Thoracic aorta (tissue), 2 donors: ENCODE data around the gene DCC. TPM values are rescaled to one million over a fixed set of nuclear protein-coding genes. Genes with fewer than 3 reads are reported as not detected.

Experiments
- ATAC-seq: fragments of 150-250 bp; one replicate; pipeline ENCODE4 v1.8.0; 2017; ENCODE audit warnings: low read depth; ENCODE audit not compliant: insufficient number of reproducible peaks, low FRiP score
- DNase-seq: peaks from one replicate; pipeline ENCODE4 v3.0.0-alpha.2; 2020; ENCODE audit warnings: low spot score
- H3K27ac ChIP-seq, 2 donors: fragments of 200-600 bp; sonication (generic); 1 replicate in 1 of 2; 2 replicates in 1 of 2; pipeline ENCODE4 v1.5.1; 2016; ENCODE audit warnings: mild to moderate bottlenecking in 2 of 2, moderate library complexity in 2 of 2
- H3K27me3 ChIP-seq: fragments of 200-600 bp; sonication (generic); replicated peaks from 2 replicates; pipeline ENCODE4 v1.6.0; 2016; ENCODE audit warnings: mild to moderate bottlenecking; ENCODE audit not compliant: insufficient read depth
- H3K36me3 ChIP-seq: fragments of 200-600 bp; sonication (generic); one replicate; pipeline ENCODE4 v1.5.1; 2016
- H3K4me1 ChIP-seq, 2 donors: fragments of 200-600 bp; sonication (generic); 1 replicate in 1 of 2; 2 replicates in 1 of 2; pipeline versions ENCODE4 v1.5.1 to v1.6.0; 2016; ENCODE audit warnings: low read depth in 2 of 2, mild to moderate bottlenecking in 1 of 2; ENCODE audit not compliant: control insufficient read depth in 1 of 2
- H3K4me3 ChIP-seq: fragments of 200-600 bp; sonication (generic); 2 replicates; pipeline ENCODE4 v1.5.1; 2016; ENCODE audit warnings: mild to moderate bottlenecking
- H3K9me3 ChIP-seq: fragments of 200-600 bp; sonication (generic); 2 replicates; pipeline ENCODE4 v1.5.1; 2016
- CTCF ChIP-seq: fragments of 200-600 bp; sonication (generic); IDR thresholded peaks from one replicate; pipeline ENCODE4 v1.5.1; 2019; ENCODE audit warnings: antibody characterized with exemption
- total RNA-seq, 2 donors: library from RNA; depleted of rRNA; stranded (reverse); fragments of >200 nt; gene quantifications; one replicate each; pipeline versions ENCODE4 v1.1.0 to v1.2.3, GENCODE V29; 2016

Gene DCC
- total RNA-seq, 2 donors from 2014 or later, result not detected

GRCh38 chr18:52894801-52895200, 554.8 kb downstream of the DCC start:
- Histone ChIP-seq H3K9me3 (no peaks in the 10 kb centered on the region), H3K4me1 (no peaks in the 10 kb centered on the region), H3K36me3 (no peaks in the 10 kb centered on the region), H3K27me3 (no peaks in the 10 kb centered on the region), H3K27ac (no peak overlapping the region), H3K4me3 (no peak overlapping the region)
- no peak for TF ChIP-seq CTCF
- no peak for ATAC-seq
- no peak for DNase-seq

DNA sequence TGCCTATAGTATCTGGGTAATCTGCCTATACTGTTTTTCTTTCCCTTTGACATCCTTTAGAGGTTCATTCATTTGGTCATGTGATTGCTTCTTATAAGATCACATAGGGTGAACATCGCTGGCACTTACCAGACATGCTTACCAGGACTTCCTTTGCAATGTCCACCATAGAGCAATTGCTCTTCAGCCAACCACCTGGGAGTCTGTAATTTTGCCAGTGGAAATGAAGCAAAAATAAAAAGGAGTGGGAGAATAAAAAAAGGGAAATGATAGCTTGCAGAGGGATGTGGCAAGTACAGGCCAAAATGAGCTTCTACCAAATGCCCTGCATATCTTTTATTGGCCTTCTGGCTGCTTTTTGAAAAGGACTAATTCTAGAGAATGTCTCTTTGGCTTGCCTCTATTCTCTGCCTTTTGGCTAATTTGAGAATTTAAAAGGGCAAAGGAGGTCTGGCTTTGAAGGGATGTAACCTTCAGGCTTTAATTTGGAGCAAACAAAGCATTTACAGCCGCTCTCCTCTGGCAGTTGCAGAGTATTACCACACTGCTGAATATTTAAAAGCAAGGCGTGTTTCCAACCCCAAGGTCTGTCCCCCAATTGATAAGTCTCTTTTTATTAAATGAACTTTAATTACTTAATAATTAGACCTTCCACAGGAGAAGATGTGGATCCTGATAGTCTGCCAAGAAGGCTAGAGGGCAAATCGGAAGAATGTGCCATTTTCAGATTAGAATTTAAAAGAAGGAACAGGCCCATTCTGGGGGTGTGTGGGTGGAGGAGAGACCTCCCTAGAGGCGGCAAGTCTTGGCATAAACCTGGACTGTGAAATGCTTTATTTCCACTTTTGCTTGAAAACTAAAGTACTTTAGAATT, 557.9 kb downstream of the DCC start:
- DNase-seq, result no peak
- no peaks in the 10 kb centered on the region for H3K4me1 ChIP-seq
- TF ChIP-seq CTCF, result no peak
- no peaks in the 10 kb centered on the region for H3K27me3 ChIP-seq
- no peak for ATAC-seq
- no peaks in the 10 kb centered on the region for H3K36me3 ChIP-seq
- no peaks in the 10 kb centered on the region for H3K9me3 ChIP-seq
- H3K4me3 ChIP-seq, result no peak overlapping the region
- H3K27ac ChIP-seq, result no peak overlapping the region

GRCh38 chr18:52898485-52899058, 558.6 kb downstream of the DCC start:
- no peaks in the 10 kb centered on the region for H3K36me3 ChIP-seq
- no peak for DNase-seq
- no peak for TF ChIP-seq CTCF
- H3K27me3 ChIP-seq, result no peaks in the 10 kb centered on the region
- H3K27ac ChIP-seq, result no peak overlapping the region
- H3K4me3 ChIP-seq, result no peak overlapping the region
- no peaks in the 10 kb centered on the region for H3K9me3 ChIP-seq
- no peaks in the 10 kb centered on the region for H3K4me1 ChIP-seq
- no peak for ATAC-seq

GRCh38 chr18:52902188-52902587, 562.2 kb downstream of the DCC start:
- Histone ChIP-seq H3K9me3 (no peaks in the 10 kb centered on the region), H3K36me3 (no peaks in the 10 kb centered on the region), H3K27me3 (no peaks in the 10 kb centered on the region), H3K4me1 (no peaks in the 10 kb centered on the region), H3K27ac (no peak overlapping the region), H3K4me3 (no peak overlapping the region)
- TF ChIP-seq CTCF, result no peak
- ATAC-seq, result no peak
- no peak for DNase-seq

- H3K27ac ChIP-seq, result no peak overlapping the region
- H3K4me3 ChIP-seq, result no peak overlapping the region
- ATAC-seq (no peak), DNase-seq (no peak)
- TF ChIP-seq CTCF, result no peak
- H3K4me1 ChIP-seq, result no peaks in the 10 kb centered on the region
- H3K9me3 ChIP-seq, result no peaks in the 10 kb centered on the region
- no peaks in the 10 kb centered on the region for H3K36me3 ChIP-seq
- no peaks in the 10 kb centered on the region for H3K27me3 ChIP-seq
These were observed 563.9 kb downstream of the DCC start for GRCh38 chr18:52903857-52904256.
